GM13977 (cell line): ENCODE data around the gene ARID5B.

Experiments used
- DNase-seq: peaks from one replicate; pipeline ENCODE4 v3.0.0; 2012; ENCODE audit warnings: low spot score
- CTCF ChIP-seq: IDR thresholded peaks from 2 replicates; pipeline ENCODE4 v1.5.1; 2012; ENCODE audit warnings: mild to moderate bottlenecking, control low read depth; ENCODE audit not compliant: insufficient read depth; ENCODE audit errors: extremely low read depth, missing control alignments
- in situ Hi-C: fragments of 300-500 bp; cut with MboI; formaldehyde crosslinking; loops from one replicate; pipeline ENCODE4 v1.12.0; 2022; ENCODE audit warnings: low sequenced_read_pairs, low pct_unique_long_range_greater_than_20kb, mixed read lengths, inconsistent platforms; ENCODE audit not compliant: unreplicated experiment

The ARID5B gene

GRCh38 chr10:61941202-61941681, 39.7 kb downstream of the ARID5B start:
- DNase-seq: no peak
- in situ Hi-C loops: no loop called here

GRCh38 chr10:61942604-61943461, 41.3 kb downstream of the ARID5B start:
- in situ Hi-C loops: no loop called here
- DNase-seq: no peak
- TF ChIP-seq CTCF: no peak

More at GRCh38 chr10:61941202-61941681, 39.7 kb downstream of the ARID5B start:
- TF ChIP-seq CTCF: no peak

GRCh38 chr10:61943674-61944378, 42.3 kb downstream of the ARID5B start:
- in situ Hi-C loops: no loop called here
- no peak for TF ChIP-seq CTCF
- DNase-seq: peak; percentile 35

- in situ Hi-C loops: no loop called here
- DNase-seq: no peak
- no peak for TF ChIP-seq CTCF
Observed at GRCh38 chr10:61944410-61945147, 43.1 kb downstream of the ARID5B start.

GRCh38 chr10:61949687-61950086, 48.2 kb downstream of the ARID5B start:
- no peak for TF ChIP-seq CTCF
- DNase-seq: no peak
- in situ Hi-C loops: no loop called here

GRCh38 chr10:61950449-61951143, 49.1 kb downstream of the ARID5B start:
- DNase-seq: no peak
- TF ChIP-seq CTCF: no peak
- in situ Hi-C loops: no loop called here
